ENCODE results near the gene CINP.
"Not testable (repeated sequence)": the region's sequence is repeated elsewhere in the genome, so short reads cannot be mapped to it uniquely, and the experiment has no call there.

Gene CINP

DNA sequence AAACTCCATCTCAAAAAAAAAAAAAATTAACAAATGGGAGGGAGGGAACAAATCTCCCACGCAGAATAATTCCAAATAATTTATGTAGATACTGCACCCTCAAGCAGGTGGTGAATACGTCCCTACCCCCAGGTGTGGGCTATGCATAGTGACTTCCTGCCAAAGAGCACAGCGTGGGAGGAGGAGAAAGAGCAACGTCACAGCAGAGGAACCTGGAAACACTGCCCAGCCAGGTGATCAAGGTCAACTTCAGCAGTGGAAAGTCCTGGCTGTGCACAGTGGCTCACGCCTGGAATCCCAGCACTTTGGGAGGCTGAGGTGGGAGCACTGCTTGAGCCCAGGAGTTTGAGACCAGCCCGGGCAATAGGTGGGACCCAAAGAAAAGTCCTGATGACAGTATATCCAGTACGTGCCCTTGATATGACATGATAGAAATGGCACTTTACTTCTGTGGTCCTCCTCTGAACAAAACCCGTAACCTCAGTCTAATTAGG lies 9.5 kb downstream of the CINP start:
- no peak for DNase-seq (ENCODE audit: low read depth)

DNA sequence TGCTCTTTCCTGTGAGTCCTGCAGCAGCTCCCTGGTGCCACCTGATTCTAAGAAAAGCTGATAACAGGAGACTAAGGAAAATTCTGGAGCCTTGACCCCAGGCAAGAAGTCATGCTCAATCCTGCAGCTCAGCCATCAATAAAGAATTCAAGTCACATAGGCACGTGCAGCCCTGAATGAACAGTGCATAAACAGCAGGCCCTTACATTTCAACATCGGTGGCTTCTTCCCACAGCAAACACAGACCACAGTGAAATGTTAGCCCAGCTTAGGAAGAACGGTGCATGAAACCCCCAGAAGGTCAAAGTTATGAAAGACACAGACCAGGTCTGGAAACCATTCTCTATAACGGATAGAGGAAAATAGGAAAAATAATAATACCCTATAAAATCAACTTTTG lies 10.5 kb downstream of the CINP start:
- no peak for DNase-seq (ENCODE audit: low read depth)

DNA sequence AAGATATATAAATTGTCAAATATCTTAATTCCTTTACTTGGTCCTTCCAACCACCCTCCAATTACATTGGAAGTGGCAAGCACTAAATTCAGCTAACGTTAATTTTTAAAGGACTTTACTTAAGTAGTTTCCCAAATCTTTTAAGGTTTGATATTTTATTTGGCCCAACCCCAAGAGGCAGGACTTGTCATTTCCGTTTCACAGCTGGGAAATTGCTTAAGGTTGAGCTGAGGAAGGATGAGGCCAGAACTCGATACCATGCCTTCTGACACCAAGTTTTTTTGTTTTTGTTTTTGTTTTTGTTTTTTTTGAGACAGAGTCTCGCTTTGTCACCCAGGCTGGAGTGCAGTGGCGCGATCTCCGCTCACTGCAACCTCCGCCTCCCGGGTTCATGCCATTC lies 11.1 kb downstream of the CINP start:
- not testable (repeated sequence) for DNase-seq (ENCODE audit: low read depth)

DNA sequence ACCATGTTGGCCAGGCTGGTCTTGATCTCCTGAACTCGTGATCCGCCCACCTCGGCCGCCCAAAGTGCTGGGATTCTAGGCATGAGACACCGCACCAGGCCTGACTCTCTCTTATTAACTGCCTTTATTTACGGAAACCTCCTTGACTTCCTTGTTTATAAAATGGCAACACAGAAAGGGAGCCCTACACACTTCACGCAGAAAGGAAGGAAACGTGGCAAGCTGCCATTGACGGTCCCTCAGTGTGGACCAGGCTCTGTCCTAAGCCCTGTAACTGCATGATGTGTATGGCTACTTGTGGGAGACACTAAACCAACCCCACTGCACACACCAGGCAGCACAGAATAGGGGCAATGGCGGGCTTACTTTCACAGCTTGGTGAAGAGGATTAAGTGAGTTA lies 11.7 kb downstream of the CINP start:
- no peak for DNase-seq (ENCODE audit: low read depth)

DNA sequence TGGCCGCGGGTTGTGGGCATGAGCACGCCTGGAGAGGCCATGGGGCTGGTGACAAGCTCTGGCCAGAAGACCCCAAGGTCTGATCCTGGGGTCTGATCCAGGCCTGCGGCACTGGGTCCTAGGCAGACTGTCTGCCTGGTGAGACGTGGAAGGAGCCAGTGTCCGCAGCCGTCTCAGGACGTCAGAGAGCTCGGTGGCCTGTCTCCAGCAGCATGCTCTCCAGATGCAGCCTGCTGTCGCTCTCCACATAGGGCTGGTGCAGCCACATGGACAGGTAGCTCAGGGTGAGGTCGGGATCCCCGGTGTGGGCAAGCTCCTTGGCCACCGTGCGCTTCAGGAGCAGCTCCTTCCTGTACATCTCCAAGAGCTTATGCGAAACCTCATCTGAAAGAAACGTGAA lies 14.3 kb downstream of the CINP start:
- DNase-seq (ENCODE audit: low read depth), result no peak

DNA sequence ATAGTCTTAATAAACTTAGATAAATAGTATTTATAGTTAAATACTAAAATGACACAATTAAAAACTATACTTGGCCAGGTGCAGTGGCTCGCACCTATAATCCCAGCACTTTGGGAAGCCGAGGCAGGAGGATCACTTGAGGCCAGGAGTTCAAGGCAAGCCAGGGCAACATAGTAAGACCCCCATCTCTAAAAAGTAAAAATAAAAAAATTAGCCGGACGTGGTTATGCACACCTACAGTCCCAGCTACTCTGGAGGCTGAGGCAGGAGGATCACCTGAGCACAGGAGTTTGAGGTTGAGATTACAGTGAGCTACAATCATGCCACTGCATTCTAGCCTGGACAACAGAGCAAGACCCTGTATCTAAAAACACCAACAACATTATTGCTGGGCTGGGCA lies 16.0 kb downstream of the CINP start:
- no peak for DNase-seq (ENCODE audit: low read depth)

DNA sequence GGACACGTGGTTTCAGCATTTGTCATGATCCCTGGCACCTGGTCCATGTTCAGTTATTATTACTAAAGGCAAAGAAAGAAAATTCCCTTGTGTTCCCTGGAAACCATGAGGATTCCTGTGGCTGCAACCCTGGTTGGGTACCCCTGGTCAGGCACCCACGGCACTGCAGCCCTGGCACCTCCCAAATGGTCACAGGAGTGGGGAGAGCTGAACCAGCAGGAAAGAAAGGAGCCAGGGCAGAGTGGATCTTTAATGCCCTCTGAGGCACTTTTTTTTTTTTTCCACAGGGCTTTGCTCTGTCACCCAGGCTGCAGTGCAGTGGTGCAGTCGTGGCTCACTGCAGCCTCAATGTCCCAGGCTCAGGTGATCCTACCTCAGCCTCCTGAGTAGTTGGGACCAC lies 17.5 kb downstream of the CINP start:
- no peak for DNase-seq (ENCODE audit: low read depth)

DNA sequence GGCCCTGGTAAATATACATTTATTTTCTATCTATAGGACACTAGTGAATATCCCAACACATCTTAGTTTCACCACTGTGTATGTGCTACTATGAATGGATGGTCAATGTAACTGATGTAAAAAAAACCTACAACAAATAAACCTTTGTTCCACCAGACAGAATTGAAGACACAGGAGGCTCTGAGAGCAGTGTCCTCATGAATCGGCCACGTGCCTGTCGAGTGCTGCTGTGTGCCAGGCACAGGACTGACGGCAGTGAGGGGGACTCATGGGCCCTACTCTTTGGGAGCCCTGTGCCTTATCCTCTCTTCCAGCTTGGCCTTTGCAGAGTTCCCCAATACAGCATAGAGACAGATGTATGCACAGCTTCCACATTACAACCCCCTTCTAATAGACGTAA lies 18.2 kb downstream of the CINP start:
- no peak for DNase-seq (ENCODE audit: low read depth)

DNA sequence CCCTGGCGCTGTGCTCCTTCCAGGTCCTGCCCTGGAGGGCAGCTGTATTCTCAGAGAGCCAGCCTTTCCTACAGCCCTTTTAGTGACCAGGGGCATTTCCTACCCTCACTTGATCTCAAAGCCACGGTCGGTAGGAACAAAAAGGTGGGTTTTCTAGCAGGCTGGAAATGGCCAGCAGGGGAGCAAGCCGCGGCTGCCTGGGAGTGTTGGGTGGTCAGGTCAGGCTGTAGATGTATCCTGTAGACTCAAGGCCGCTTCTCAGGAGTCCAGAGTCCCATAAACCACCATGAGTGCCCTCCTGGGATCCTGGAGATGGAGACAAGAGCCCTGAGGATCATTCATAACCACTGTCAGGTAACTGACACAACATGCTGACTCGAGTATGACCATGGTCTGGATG lies 18.6 kb downstream of the CINP start:
- DNase-seq (ENCODE audit: low read depth), result no peak

DNA sequence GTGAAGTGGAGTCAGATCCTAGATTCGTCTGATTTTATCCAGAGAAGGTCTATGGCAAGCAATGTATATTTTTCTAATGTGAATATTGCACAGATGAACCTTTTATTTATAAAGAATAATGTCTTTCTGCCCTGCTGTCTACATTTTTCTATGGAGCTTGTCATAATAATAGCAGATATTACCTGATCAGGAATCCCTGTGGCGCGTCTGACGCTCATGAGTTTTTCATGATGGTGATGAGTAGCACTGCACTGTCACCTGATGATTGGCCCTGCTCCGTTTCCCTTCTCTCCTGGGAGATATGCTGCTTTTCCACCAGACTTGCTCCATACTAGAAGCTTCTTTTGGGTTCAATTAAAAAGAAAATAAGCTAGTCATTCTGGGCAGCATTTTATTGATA lies 20.5 kb downstream of the CINP start:
- DNase-seq (ENCODE audit: low read depth), result no peak

DNA sequence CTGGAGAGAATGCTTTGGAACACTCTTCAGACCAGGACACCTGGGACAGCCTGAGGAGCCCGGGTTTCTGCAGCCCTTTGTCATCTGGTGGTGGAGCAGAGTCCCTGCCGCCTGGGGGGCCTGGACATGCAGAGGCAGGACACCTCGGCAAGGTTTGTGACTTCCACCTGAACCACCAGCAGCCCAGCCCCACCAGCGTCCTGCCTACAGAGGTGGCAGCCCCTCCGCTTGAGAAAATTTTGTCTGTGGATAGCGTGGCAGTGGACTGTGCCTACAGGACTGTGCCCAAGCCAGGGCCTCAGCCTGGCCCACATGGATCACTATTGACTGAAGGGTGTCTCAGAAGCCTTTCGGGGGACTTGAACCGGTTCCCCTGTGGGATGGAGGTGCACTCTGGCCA lies 21.1 kb downstream of the CINP start:
- DNase-seq (ENCODE audit: low read depth), result no peak

DNA sequence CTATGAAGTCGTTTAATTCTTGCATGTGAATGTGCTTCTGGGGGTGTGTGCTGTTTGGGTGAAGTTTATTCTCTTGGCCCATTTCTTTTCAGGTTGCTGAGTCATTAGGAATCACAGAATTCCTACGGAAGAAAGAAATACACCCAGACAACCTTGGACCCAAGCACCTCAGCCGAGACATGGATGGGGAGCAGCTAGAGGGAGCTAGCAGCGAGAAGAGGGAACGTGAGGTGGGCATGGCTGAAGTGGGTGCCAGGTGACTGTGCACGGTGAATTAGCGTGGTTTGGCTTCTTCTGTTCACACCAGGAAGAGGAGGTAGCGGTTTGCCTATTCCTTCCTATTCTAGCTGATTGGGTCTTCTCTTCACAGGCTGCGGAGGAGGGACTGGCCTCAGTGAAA lies 24.0 kb downstream of the CINP start:
- DNase-seq (ENCODE audit: low read depth), result no peak

DNA sequence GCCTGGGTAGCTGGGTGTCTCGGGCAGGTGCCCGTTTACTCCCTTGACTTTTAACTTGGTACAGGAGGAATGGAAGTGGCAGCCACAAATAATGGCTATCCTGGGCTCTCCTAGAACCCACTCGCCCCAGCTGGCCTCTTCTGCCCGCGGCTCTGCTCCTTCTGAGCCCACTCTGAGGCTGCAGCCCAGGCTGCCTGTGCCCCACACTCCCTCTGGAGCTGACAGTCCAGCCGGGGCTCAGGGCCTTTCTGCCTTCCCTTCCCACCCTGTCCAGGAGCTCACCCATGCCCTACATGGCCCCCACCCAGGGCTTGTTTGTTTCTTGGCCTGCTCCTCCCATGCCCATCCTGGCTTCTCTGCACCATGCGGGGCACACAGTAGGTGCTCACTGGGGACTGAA lies 27.5 kb downstream of the CINP start:
- DNase-seq (ENCODE audit: low read depth), result no peak

DNA sequence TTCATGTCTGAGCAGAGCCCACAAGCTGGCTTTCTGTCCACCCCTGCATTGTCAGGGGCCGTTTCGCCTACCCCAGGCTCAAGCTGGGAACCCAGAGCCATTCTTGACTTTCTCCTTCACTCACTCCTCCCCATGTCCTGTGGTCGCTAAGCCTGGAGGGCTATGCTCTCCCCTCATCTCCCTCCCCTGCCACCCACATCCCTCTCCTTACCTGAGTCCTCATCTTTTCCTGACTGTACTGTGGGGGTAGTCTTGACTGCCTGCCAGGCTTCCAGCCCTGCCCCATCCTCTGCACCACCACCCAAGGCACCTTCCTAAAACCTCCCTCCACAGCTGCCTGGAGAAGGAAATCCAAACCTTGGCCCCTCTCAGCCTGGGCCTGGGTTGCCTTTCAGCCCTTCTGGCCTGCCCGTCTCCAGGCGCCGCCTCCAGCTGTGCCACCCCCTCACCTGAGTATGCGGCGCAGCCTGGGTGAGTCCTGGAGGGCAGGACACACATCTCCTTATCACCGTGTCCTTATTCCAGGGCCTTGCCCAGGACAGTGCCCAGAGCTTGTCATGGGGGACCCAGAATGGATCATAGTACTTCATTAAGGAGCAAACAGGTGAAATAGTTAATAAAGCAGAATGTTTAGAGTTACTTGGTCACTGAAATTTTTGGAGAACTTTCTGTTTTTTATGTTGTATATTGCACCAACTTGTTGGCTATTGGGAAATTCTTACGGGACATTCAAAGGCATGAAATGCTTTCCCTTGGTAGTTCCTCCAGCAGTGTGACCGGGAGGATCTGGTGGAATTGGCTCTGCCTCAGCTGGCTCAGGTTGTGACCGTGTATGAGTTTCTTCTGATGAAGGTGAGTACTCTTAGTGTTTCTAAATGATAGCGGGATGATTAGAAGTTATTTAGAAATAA lies 28.6 kb downstream of the CINP start:
- DNase-seq (ENCODE audit: low read depth), result no peak

DNA sequence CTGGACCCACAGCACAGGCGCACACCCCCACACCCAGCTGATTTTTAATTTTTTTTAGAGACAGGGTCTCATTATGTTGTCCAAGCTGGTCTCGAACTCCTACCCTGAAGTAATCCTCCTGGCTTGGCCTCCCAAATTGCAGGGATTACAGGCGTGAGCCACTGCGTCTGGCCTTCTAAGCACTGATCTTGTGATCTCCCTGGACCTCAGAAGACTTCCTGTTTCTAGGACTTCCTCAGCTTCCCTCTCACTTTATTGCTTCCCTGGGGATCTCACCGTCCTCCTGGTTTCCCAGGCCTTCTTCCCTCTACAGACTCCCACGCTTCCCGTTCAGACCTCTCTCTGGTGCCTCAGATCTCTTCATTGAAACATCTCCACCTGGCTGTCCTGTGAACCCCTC lies 29.3 kb downstream of the CINP start:
- no peak for DNase-seq (ENCODE audit: low read depth)

DNA sequence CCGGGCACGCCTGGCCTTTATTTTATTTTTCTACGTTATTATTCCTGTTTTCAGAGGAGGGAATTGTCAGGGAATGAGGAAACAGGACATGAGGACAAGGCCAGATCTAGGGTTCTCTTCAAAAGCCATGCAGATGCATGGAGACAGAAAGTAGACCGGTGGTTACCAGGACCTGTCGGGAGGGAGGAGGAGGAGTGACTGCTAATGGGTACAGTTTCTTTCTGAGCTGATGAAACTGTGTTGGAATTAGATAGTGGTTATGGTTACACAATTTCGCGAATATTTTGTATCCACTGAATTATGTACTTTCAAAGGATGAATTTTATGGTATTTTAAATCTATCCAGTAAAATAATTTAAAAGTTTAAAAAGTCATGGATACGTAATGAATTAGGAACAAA lies 31.9 kb downstream of the CINP start:
- no peak for DNase-seq (ENCODE audit: low read depth)

DNA sequence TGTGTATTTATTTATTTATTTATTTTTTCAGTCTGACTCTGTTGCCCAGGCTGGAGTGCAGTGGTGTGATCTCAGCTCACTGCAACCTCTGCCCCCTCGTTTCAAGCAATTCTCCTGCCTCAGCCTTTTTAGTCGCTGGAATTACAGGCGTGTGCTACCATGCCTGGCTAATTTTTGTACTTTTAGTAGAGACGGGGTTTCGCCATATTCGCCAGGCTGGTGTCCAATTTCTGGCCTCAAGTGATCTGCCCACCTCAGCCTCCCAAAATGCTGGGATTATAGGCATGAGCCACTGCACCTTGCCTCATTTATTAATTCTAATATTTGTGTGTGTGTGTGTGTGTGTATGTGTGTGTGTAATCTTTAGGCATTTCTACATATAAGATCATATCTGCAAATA lies 33.3 kb downstream of the CINP start:
- DNase-seq (ENCODE audit: low read depth), result not testable (repeated sequence)

DNA sequence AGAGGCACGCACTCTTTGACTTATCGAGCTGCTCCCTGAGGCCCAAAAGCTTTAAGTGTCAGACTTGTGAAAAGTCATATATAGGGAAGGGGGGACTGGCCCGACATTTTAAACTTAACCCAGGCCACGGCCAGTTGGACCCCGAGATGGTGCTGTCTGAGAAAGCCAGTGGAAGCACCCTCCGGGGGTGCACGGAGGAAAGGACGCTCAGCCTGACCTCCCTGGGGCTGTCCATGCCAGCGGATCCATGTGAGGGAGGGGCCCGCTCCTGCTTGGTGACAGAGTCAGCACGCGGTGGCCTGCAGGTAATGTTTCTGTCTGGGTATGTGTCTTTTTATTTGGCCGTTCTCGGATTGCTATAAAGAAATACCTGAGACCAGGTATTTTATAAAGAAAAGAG lies 36.1 kb downstream of the CINP start:
- DNase-seq (ENCODE audit: low read depth), result no peak

DNA sequence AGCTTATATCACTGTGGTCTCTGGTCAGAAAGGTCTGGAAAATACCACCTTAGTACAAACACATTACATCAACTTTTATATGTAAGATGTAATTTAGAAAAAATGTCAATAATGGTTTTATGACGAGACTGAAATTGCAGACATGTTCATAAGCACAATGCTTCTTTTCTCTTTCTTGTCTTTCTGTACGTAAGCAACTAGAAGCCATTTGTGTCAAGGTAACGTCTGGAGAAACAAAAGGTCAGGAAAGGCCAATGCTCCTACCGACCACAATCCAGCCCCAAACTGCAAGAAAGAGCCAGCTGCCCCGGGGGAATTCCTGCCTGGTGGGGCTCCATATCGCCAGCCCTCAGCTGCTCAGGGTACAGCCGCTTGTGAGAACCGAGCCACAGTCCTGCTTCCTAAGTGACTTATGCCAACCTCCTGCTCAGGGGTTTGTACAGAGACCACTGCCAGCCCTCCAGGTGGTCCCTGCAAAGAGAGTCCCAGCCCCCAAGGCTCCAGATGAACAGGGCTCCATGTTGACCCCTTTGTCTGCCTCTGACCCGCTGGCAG lies 36.8 kb downstream of the CINP start:
- DNase-seq (ENCODE audit: low read depth), result no peak

DNA sequence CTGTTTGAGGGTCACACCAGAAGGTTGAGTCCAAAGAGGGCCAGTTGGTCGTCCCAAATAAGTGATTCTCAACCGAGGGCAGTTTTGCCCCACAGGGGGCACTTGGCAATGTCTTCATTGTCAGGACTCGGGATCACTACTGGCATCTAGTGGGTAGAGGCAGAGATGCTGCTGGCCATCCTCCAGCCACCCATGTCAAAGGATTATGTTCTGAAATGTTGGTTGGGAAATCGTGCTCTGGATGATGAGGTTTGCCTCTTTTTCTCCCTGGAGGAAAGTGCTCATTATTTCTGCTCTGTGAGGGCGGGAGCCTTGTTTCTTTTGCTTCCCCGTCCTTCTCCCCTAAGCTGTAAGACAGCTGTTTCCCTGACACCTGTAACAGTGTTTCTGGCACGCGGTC lies 39.6 kb downstream of the CINP start:
- peak; percentile 56 for DNase-seq (ENCODE audit: low read depth)

DNA sequence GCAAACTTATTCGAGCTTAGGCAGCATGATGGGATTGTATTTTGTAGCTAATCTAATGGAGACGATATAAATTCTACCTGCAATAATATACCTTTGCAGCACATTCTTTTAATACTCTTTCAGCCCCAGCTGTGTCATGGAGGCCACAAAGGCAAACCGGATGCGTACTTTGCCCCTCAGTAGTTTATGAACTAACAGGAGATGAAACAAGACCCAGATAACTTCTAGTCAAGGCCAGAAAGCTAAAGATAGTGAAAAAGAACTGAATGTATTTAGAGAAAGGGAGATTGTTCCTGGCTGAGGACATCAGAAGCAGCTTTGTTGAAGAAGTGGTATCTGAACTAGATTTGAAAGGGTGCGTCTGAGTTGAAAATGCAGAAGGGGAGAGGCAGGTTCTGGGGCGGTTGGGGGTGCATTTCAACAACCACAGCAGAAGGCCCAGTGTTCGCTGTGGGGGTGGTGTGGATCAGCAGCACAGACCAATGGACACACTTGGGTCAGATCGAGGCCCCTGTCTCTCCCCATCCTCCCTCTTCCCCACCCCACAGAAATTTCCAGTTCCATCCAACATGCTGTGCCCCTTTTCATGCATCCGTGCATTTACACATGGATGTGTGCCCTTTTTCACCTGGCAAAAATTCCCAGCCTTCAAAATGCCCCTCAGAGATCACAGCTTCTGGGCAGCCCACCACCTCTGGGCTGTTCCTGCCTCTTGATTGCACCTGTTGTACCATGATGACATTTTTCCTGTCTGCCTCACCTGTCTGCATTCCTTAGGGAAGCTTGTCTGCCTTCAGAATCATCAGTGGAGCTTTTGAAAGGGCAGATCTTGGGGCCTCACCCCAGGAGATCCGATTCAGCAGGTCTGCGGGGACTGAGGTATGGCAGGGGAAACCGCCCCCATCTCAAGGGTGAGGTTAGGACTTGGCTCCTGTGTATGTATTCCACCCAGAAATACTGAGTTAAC lies 41.0 kb downstream of the CINP start:
- no peak for DNase-seq (ENCODE audit: low read depth)

DNA sequence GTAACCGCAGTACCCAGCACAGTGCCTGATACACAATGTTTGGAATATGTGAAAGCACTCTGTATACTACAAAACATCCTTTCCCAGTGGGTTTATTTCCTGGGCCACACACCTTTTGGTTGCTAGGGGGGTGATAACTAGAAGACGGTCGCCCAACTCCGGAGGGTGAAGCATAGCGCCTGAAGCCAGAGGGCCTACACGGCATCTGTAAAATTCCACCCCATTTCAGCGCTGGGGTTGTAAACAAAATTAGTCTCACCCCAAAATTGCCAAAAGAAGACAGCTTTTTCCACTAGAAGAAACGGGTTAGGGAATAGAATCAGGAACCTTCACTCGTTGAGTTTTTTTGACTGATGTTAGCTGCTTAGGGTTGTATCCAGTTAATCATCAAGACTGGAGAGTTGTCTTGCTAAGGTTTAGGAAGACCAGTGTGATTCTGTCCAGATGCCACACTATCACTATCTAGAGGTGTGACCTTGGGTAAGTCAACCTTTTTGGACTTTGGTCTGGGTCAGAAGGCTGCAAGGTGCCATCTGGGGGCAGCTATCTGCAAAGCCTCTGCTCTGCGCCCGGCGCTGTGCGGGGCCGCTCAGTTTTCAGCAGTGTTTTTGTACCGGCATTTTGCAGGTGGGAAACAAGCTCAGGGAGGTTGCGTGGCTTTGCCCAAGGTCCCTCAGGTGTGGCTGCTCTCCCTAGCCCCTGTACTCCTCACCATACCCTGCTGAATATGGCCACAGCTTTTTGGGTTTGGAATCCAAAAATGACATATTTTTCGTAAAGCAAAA lies 41.8 kb downstream of the CINP start:
- no peak for DNase-seq (ENCODE audit: low read depth)
